K562 (cell line): ENCODE results near the gene SNAI1. TPM values are rescaled to one million over a fixed set of nuclear protein-coding genes. Genes with fewer than 3 reads are reported as not detected.

Experiments used
- ATAC-seq: fragments of 200-7000 bp; cut with Tn5 transposase; 3 replicates; pipeline ENCODE4 v1.9.1; 2020; ENCODE audit warnings: moderate library complexity
- BruUV-seq: library from RNA; stranded (reverse); fragments of 400-500 nt; replicated peaks from 2 replicates; lab custom pipeline; 2021; lab: Mats Ljungman, UMichigan
- CTCF ChIA-PET: fragments of 300-600 bp; formaldehyde crosslinking; extraction: SDS; loops from one replicate; lab custom pipeline; 2021; ENCODE audit warnings: low intra/inter-chr PET ratio; lab: Yijun Ruan, JAX
- POLR2A ChIA-PET: fragments of 300-600, 350-650 bp; sonication (Branson Sonifier 250); formaldehyde crosslinking; extraction: SDS; loops from one replicate; lab custom pipeline; 2021; ENCODE audit warnings: antibody characterized with exemption, inconsistent platforms; lab: Yijun Ruan, JAX
- DNase-seq, 4 experiments: peaks; one replicate each; pipeline versions ENCODE4 v3.0.0 to v3.0.0-alpha.2; 2011 to 2018; ENCODE audit warnings: low spot score in 3 of 4, mixed read lengths in 3 of 4; ENCODE audit errors: extremely low read depth in 1 of 4
- FAIRE-seq: peaks from 2 replicates; lab custom pipeline; 2011; peaks lifted over from hg19 to GRCh38; lab: Jason Lieb, UNC
- H2AFZ ChIP-seq: 2 replicates; pipeline ENCODE4 v1.6.0; 2011; ENCODE audit warnings: low read depth, low read length, control low read depth, inconsistent platforms
- H3K27ac ChIP-seq: fragments of 200-600 bp; 3 replicates; pipeline ENCODE4 v1.8.0; 2011; ENCODE audit warnings: low read depth, mild to moderate bottlenecking, control low read depth, inconsistent platforms, low read length, moderate library complexity, mixed read lengths; ENCODE audit errors: extremely low read depth
- H3K27me3 ChIP-seq, 2 experiments: fragments of 300-600 bp in 1 of 2; 2 replicates in 1 of 2; 3 replicates in 1 of 2; pipeline versions ENCODE4 v1.6.0 to v1.8.0; 2011; ENCODE audit warnings: inconsistent platforms in 2 of 2, low read length in 2 of 2, mild to moderate bottlenecking in 1 of 2, mixed read lengths in 1 of 2, moderate library complexity in 1 of 2; ENCODE audit not compliant: control insufficient read depth in 2 of 2, insufficient read depth in 2 of 2
- H3K36me3 ChIP-seq: fragments of 300-600 bp; 3 replicates; pipeline ENCODE4 v1.8.0; 2011; ENCODE audit warnings: mild to moderate bottlenecking, low read length, inconsistent platforms; ENCODE audit not compliant: control insufficient read depth, insufficient read depth
- H3K4me1 ChIP-seq, 2 experiments: fragments of 200-600 bp in 1 of 2; replicated peaks in 1 of 2; 2 replicates in 1 of 2; 3 replicates in 1 of 2; pipeline versions ENCODE4 v1.5.1 to v1.8.0; 2011; ENCODE audit warnings: inconsistent platforms in 2 of 2, low read length in 2 of 2, mild to moderate bottlenecking in 1 of 2, mixed read lengths in 1 of 2, moderate library complexity in 1 of 2; ENCODE audit not compliant: control insufficient read depth in 2 of 2, insufficient read depth in 2 of 2
- H3K4me2 ChIP-seq: 2 replicates; pipeline ENCODE4 v1.6.1; 2011; ENCODE audit warnings: low read length, control low read depth, inconsistent platforms, mixed read lengths; ENCODE audit not compliant: insufficient read depth
- H3K4me3 ChIP-seq: fragments of 200-600 bp; sonication (generic), shearing (Covaris generic); 2 replicates; pipeline ENCODE4 v1.5.1; 2016; ENCODE audit warnings: control low read depth, inconsistent platforms
- H3K79me2 ChIP-seq: fragments of 200-600 bp; 3 replicates; pipeline ENCODE4 v1.8.0; 2011; ENCODE audit warnings: low read length, inconsistent platforms; ENCODE audit not compliant: control insufficient read depth, insufficient read depth
- H3K9ac ChIP-seq, 2 experiments: 2 replicates each; pipeline versions ENCODE4 v1.6.0 to v1.6.1; 2011; ENCODE audit warnings: low read depth in 2 of 2, low read length in 2 of 2, control low read depth in 1 of 2, inconsistent platforms in 1 of 2, mild to moderate bottlenecking in 1 of 2, mixed read lengths in 1 of 2; ENCODE audit not compliant: insufficient read depth in 1 of 2
- H3K9me1 ChIP-seq: one replicate; pipeline ENCODE4 v1.6.0; 2011; ENCODE audit warnings: inconsistent platforms, mild to moderate bottlenecking, low read length, moderate library complexity; ENCODE audit not compliant: control insufficient read depth, insufficient read depth
- H3K9me3 ChIP-seq: replicated peaks from 2 replicates; pipeline ENCODE4 v1.5.1; 2011; ENCODE audit warnings: low read depth, low read length, inconsistent platforms; ENCODE audit not compliant: control insufficient read depth, insufficient read depth
- H4K20me1 ChIP-seq: replicated peaks from 2 replicates; pipeline ENCODE4 v1.6.1; 2011; ENCODE audit warnings: low read length, inconsistent platforms, mixed read lengths; ENCODE audit not compliant: control insufficient read depth, insufficient read depth
- DIDO1 ChIP-seq: fragments of 450-650 bp; IDR thresholded peaks from 2 replicates; pipeline ENCODE4 v1.6.1; 2016; ENCODE audit warnings: low read depth, missing biosample characterization, missing genetic modification characterization
- FOXP1 ChIP-seq: sonication (generic); formaldehyde crosslinking; IDR thresholded peaks from 2 replicates; pipeline ENCODE4 v1.8.0; 2022; ENCODE audit warnings: mild to moderate bottlenecking, missing genetic modification reagents
- ILF3 ChIP-seq: fragments of 450-650 bp; IDR thresholded peaks from 2 replicates; pipeline ENCODE4 v1.6.1; 2018; ENCODE audit warnings: antibody characterized with exemption, mild to moderate bottlenecking, moderate library complexity, borderline replicate concordance
- KLF1 ChIP-seq: fragments of 450-650 bp; IDR thresholded peaks from 2 replicates; pipeline ENCODE4 v1.6.1; 2016; ENCODE audit warnings: missing genetic modification characterization, missing compliant biosample characterization
- MNT ChIP-seq, 2 experiments: fragments of 450-650 bp; conservative IDR thresholded peaks; 2 replicates each; pipeline ENCODE4 v1.6.1; 2017; ENCODE audit warnings: mild to moderate bottlenecking in 2 of 2, moderate library complexity in 2 of 2
- NCOA4 ChIP-seq: fragments of 450-650 bp; IDR thresholded peaks from 2 replicates; pipeline ENCODE4 v1.6.1; 2018; ENCODE audit warnings: mild to moderate bottlenecking; ENCODE audit not compliant: partially characterized antibody
- NR0B1 ChIP-seq: fragments of 450-650 bp; IDR thresholded peaks from one replicate; pipeline ENCODE4 v1.6.1; 2018; ENCODE audit warnings: mild to moderate bottlenecking, moderate library complexity; ENCODE audit not compliant: partially characterized antibody
- PURB ChIP-seq: sonication (generic); formaldehyde crosslinking; IDR thresholded peaks from 2 replicates; pipeline ENCODE4 v1.9.0; 2021; ENCODE audit warnings: low read depth, mild to moderate bottlenecking, missing genetic modification reagents
- SRSF1 ChIP-seq: fragments of 200-400 bp; formaldehyde crosslinking; IDR thresholded peaks from 2 replicates; pipeline ENCODE4 v1.6.1; 2017; ENCODE audit warnings: mild to moderate bottlenecking, low read depth, low read length, moderate library complexity
- TAL1 ChIP-seq: fragments of 450-650 bp; IDR thresholded peaks from 2 replicates; pipeline ENCODE4 v1.6.1; 2016; ENCODE audit warnings: mild to moderate bottlenecking
- TEAD2 ChIP-seq: fragments of 450-650 bp; IDR thresholded peaks from 2 replicates; pipeline ENCODE4 v1.6.1; 2016; ENCODE audit warnings: missing genetic modification characterization, control low read depth, missing compliant biosample characterization
- ZNF165 ChIP-seq: fragments of 250-450 bp; sonication (Bioruptor Pico); IDR thresholded peaks from 2 replicates; pipeline ENCODE4 v1.4.0; 2020; ENCODE audit warnings: borderline replicate concordance
- ZNF184 ChIP-seq: sonication (generic); formaldehyde crosslinking; IDR thresholded peaks from 2 replicates; pipeline ENCODE4 v1.5.0; 2020; ENCODE audit warnings: missing genetic modification reagents
- ZNF75A ChIP-seq: fragments of 450-650 bp; formaldehyde crosslinking; IDR thresholded peaks from 2 replicates; pipeline ENCODE4 v1.4.0; 2020; ENCODE audit warnings: mild to moderate bottlenecking
- ZNF79 ChIP-seq: fragments of 250-450 bp; sonication (Bioruptor Pico); IDR thresholded peaks from 2 replicates; pipeline ENCODE4 v1.4.0; 2020; ENCODE audit warnings: low read depth, mild to moderate bottlenecking, moderate library complexity
- WGBS: fragments of 100-300 bp; shearing (Covaris generic); methylation state at CpG from one replicate; pipeline ENCODE4 v1.1.6; 2016; ENCODE audit warnings: low coverage, mixed read lengths; ENCODE audit not compliant: insufficient coverage; ENCODE audit errors: missing lambda C conversion rate; 5-methylcytosine and 5-hydroxymethylcytosine counted together
- in situ Hi-C: fragments of 300-500 bp; cut with MboI; formaldehyde crosslinking; loops from 4 replicates; pipeline ENCODE4 v1.15.0; 2018; ENCODE audit warnings: inconsistent platforms, mixed read lengths
- intact Hi-C: fragments of 100-400 bp; cut with micrococcal nuclease; formaldehyde crosslinking; loops from 2 replicates; pipeline ENCODE4 v1.14.2; 2022
- polyA plus RNA-seq, 8 experiments: library from polyadenylated mRNA; depleted of rRNA in 4 of 8; stranded (reverse) in 5 of 8; unstranded in 3 of 8; fragments of >200 nt; fragmentation: Nextera tagmentation in 2 of 8; fragmentation: Illumina TruSeq in 1 of 8; extraction: Ambion mirVana in 2 of 8; extraction: Trizol in 1 of 8; gene quantifications; 2 replicates each; pipeline versions ENCODE4 v1.2.1 to v1.2.3, GENCODE V29; 2011 to 2014; ENCODE audit warnings: inconsistent platforms in 1 of 8, missing spikeins in 1 of 8
- total RNA-seq, 7 experiments: library from RNA; depleted of rRNA in 6 of 7; stranded (reverse); fragments of >200 nt in 6 of 7; fragmentation: Illumina TruSeq in 2 of 7; extraction: Trizol in 2 of 7; gene quantifications; 2 replicates each; pipeline versions ENCODE4 v1.2.1 to v1.2.3, GENCODE V29; 2011 to 2021; ENCODE audit warnings: low replicate concordance in 1 of 7

SNAI1 gene
- total and polyA plus RNA-seq, 9 of the 15 experiments (the other 6 are each of a cell fraction or from before 2014, with no cell fraction given): 0.32 to 11.6 (median 2.0) TPM

GRCh38 chr20:49965781-49966305 lies 16.9 kb upstream of the SNAI1 start:
- Histone ChIP-seq H3K27me3 (no peaks in the 10 kb centered on the region), H3K27ac (no peak overlapping the region), H3K9ac (no peak overlapping the region), H3K79me2 (no peaks in the 10 kb centered on the region), H3K9me1 (no peaks in the 10 kb centered on the region), H3K4me1 (peaks cover 14 to 15% of the 10 kb centered on the region in 2 experiments; a peak in 4 of 5 replicates), H4K20me1 (no peaks in the 10 kb centered on the region), H2AFZ (no peak overlapping the region), H3K36me3 (peaks cover 3% of the 10 kb centered on the region; the same call in 1 of the 3 replicates), H3K4me3 (no peak overlapping the region), H3K4me2 (no peak overlapping the region), H3K9me3 (no peaks in the 10 kb centered on the region)
- 79% methylated on average over 8 of the region's 9 CpGs for WGBS
- ChIA-PET CTCF (interaction anchor here (0.6 kb wide), 1 partner anchor 209 kb away, joined by 3 read pairs; no protein-coding TSS in a partner anchor), POLR2A (interaction anchor here (0.9 to 1.8 kb wide), 11 partner anchors 11 to 28 kb away, joined by 3 to 9 read pairs (median 4); partner anchors contain the start of gene SNAI1)
- FAIRE-seq: no peak
- TF ChIP-seq KLF1: no peak
- TF ChIP-seq SRSF1: no peak
- no peak for TF ChIP-seq ZNF165 (CRISPR knock-in tag)
- TF ChIP-seq DIDO1 (tag): no peak
- no peak for TF ChIP-seq ZNF79 (CRISPR knock-in tag)
- TF ChIP-seq ZNF184: no peak
- TF ChIP-seq FOXP1 (CRISPR knock-in tag): no peak
- no peak for TF ChIP-seq ZNF75A (CRISPR knock-in tag)
- no peak for TF ChIP-seq TAL1
- TF ChIP-seq ILF3: no peak
- no peak for TF ChIP-seq PURB
- TF ChIP-seq MNT (conservative IDR thresholded peaks at IDR 0.05): no peak
- TF ChIP-seq TEAD2 (tag): no peak
- TF ChIP-seq NCOA4: no peak
- TF ChIP-seq NR0B1: no peak
- no peak for DNase-seq
- no TSS peak for BruUV-seq
- in situ Hi-C loops (no loop called here), intact Hi-C loops (no loop called here)
- no peak for ATAC-seq
